K562 (cell line): Measurements from ENCODE around the gene FBN3. TPM values are rescaled to one million over a fixed set of nuclear protein-coding genes. Genes with fewer than 3 reads are reported as not detected.

Experiments
- ATAC-seq: fragments of 200-7000 bp; cut with Tn5 transposase; 3 replicates; pipeline ENCODE4 v1.9.1; 2020; ENCODE audit warnings: moderate library complexity
- BruUV-seq: library from RNA; stranded (reverse); fragments of 400-500 nt; replicated peaks from 2 replicates; lab custom pipeline; 2021; lab: Mats Ljungman, UMichigan
- CTCF ChIA-PET: fragments of 300-600 bp; formaldehyde crosslinking; extraction: SDS; loops from one replicate; lab custom pipeline; 2021; ENCODE audit warnings: low intra/inter-chr PET ratio; lab: Yijun Ruan, JAX
- POLR2A ChIA-PET: fragments of 300-600, 350-650 bp; sonication (Branson Sonifier 250); formaldehyde crosslinking; extraction: SDS; loops from one replicate; lab custom pipeline; 2021; ENCODE audit warnings: antibody characterized with exemption, inconsistent platforms; lab: Yijun Ruan, JAX
- DNase-seq, 4 experiments: peaks; one replicate each; pipeline versions ENCODE4 v3.0.0 to v3.0.0-alpha.2; 2011 to 2018; ENCODE audit warnings: low spot score in 3 of 4, mixed read lengths in 3 of 4; ENCODE audit errors: extremely low read depth in 1 of 4
- FAIRE-seq: peaks from 2 replicates; lab custom pipeline; 2011; peaks lifted over from hg19 to GRCh38; lab: Jason Lieb, UNC
- H2AFZ ChIP-seq: 2 replicates; pipeline ENCODE4 v1.6.0; 2011; ENCODE audit warnings: low read depth, low read length, control low read depth, inconsistent platforms
- H3K27ac ChIP-seq: fragments of 200-600 bp; 3 replicates; pipeline ENCODE4 v1.8.0; 2011; ENCODE audit warnings: low read depth, mild to moderate bottlenecking, control low read depth, inconsistent platforms, low read length, moderate library complexity, mixed read lengths; ENCODE audit errors: extremely low read depth
- H3K27me3 ChIP-seq, 2 experiments: fragments of 300-600 bp in 1 of 2; 2 replicates in 1 of 2; 3 replicates in 1 of 2; pipeline versions ENCODE4 v1.6.0 to v1.8.0; 2011; ENCODE audit warnings: inconsistent platforms in 2 of 2, low read length in 2 of 2, mild to moderate bottlenecking in 1 of 2, mixed read lengths in 1 of 2, moderate library complexity in 1 of 2; ENCODE audit not compliant: control insufficient read depth in 2 of 2, insufficient read depth in 2 of 2
- H3K36me3 ChIP-seq: fragments of 300-600 bp; 3 replicates; pipeline ENCODE4 v1.8.0; 2011; ENCODE audit warnings: mild to moderate bottlenecking, low read length, inconsistent platforms; ENCODE audit not compliant: control insufficient read depth, insufficient read depth
- H3K4me1 ChIP-seq, 2 experiments: fragments of 200-600 bp in 1 of 2; replicated peaks in 1 of 2; 2 replicates in 1 of 2; 3 replicates in 1 of 2; pipeline versions ENCODE4 v1.5.1 to v1.8.0; 2011; ENCODE audit warnings: inconsistent platforms in 2 of 2, low read length in 2 of 2, mild to moderate bottlenecking in 1 of 2, mixed read lengths in 1 of 2, moderate library complexity in 1 of 2; ENCODE audit not compliant: control insufficient read depth in 2 of 2, insufficient read depth in 2 of 2
- H3K4me2 ChIP-seq: 2 replicates; pipeline ENCODE4 v1.6.1; 2011; ENCODE audit warnings: low read length, control low read depth, inconsistent platforms, mixed read lengths; ENCODE audit not compliant: insufficient read depth
- H3K4me3 ChIP-seq: fragments of 200-600 bp; sonication (generic), shearing (Covaris generic); 2 replicates; pipeline ENCODE4 v1.5.1; 2016; ENCODE audit warnings: control low read depth, inconsistent platforms
- H3K79me2 ChIP-seq: fragments of 200-600 bp; 3 replicates; pipeline ENCODE4 v1.8.0; 2011; ENCODE audit warnings: low read length, inconsistent platforms; ENCODE audit not compliant: control insufficient read depth, insufficient read depth
- H3K9ac ChIP-seq, 2 experiments: 2 replicates each; pipeline versions ENCODE4 v1.6.0 to v1.6.1; 2011; ENCODE audit warnings: low read depth in 2 of 2, low read length in 2 of 2, control low read depth in 1 of 2, inconsistent platforms in 1 of 2, mild to moderate bottlenecking in 1 of 2, mixed read lengths in 1 of 2; ENCODE audit not compliant: insufficient read depth in 1 of 2
- H3K9me1 ChIP-seq: one replicate; pipeline ENCODE4 v1.6.0; 2011; ENCODE audit warnings: inconsistent platforms, mild to moderate bottlenecking, low read length, moderate library complexity; ENCODE audit not compliant: control insufficient read depth, insufficient read depth
- H3K9me3 ChIP-seq: replicated peaks from 2 replicates; pipeline ENCODE4 v1.5.1; 2011; ENCODE audit warnings: low read depth, low read length, inconsistent platforms; ENCODE audit not compliant: control insufficient read depth, insufficient read depth
- H4K20me1 ChIP-seq: replicated peaks from 2 replicates; pipeline ENCODE4 v1.6.1; 2011; ENCODE audit warnings: low read length, inconsistent platforms, mixed read lengths; ENCODE audit not compliant: control insufficient read depth, insufficient read depth
- E2F8 ChIP-seq: fragments of 450-650 bp; IDR thresholded peaks from 2 replicates; pipeline ENCODE4 v1.7.1; 2018; ENCODE audit warnings: mild to moderate bottlenecking, low read depth; ENCODE audit not compliant: partially characterized antibody
- EGR1 ChIP-seq: fragments of 450-650 bp; conservative IDR thresholded peaks from 2 replicates; pipeline ENCODE4 v1.6.1; 2017; ENCODE audit warnings: mild to moderate bottlenecking
- MBD2 ChIP-seq: sonication (generic); IDR thresholded peaks from 2 replicates; pipeline ENCODE4 v1.6.1; 2016; ENCODE audit warnings: low read depth, borderline replicate concordance
- SRF ChIP-seq, 2 experiments: fragments of 250-450, 450-650 bp in 1 of 2; sonication (Bioruptor Pico) in 1 of 2; sonication (generic) in 1 of 2; formaldehyde crosslinking; IDR thresholded peaks; 2 replicates each; pipeline versions ENCODE4 v1.5.0 to v1.5.1; 2020 to 2022; ENCODE audit warnings: mild to moderate bottlenecking in 1 of 2, missing genetic modification reagents in 1 of 2
- ZNF277 ChIP-seq: fragments of 250-450 bp; sonication (Bioruptor Pico); IDR thresholded peaks from 2 replicates; pipeline ENCODE4 v1.8.0; 2022; ENCODE audit warnings: inconsistent platforms, mild to moderate bottlenecking, moderate library complexity, borderline replicate concordance
- WGBS: fragments of 100-300 bp; shearing (Covaris generic); methylation state at CpG from one replicate; pipeline ENCODE4 v1.1.6; 2016; ENCODE audit warnings: low coverage, mixed read lengths; ENCODE audit not compliant: insufficient coverage; ENCODE audit errors: missing lambda C conversion rate; 5-methylcytosine and 5-hydroxymethylcytosine counted together
- in situ Hi-C: fragments of 300-500 bp; cut with MboI; formaldehyde crosslinking; loops from 4 replicates; pipeline ENCODE4 v1.15.0; 2018; ENCODE audit warnings: inconsistent platforms, mixed read lengths
- intact Hi-C: fragments of 100-400 bp; cut with micrococcal nuclease; formaldehyde crosslinking; loops from 2 replicates; pipeline ENCODE4 v1.14.2; 2022
- polyA plus RNA-seq, 8 experiments: library from polyadenylated mRNA; depleted of rRNA in 4 of 8; stranded (reverse) in 5 of 8; unstranded in 3 of 8; fragments of >200 nt; fragmentation: Nextera tagmentation in 2 of 8; fragmentation: Illumina TruSeq in 1 of 8; extraction: Ambion mirVana in 2 of 8; extraction: Trizol in 1 of 8; gene quantifications; 2 replicates each; pipeline versions ENCODE4 v1.2.1 to v1.2.3, GENCODE V29; 2011 to 2014; ENCODE audit warnings: inconsistent platforms in 1 of 8, missing spikeins in 1 of 8
- total RNA-seq, 7 experiments: library from RNA; depleted of rRNA in 6 of 7; stranded (reverse); fragments of >200 nt in 6 of 7; fragmentation: Illumina TruSeq in 2 of 7; extraction: Trizol in 2 of 7; gene quantifications; 2 replicates each; pipeline versions ENCODE4 v1.2.1 to v1.2.3, GENCODE V29; 2011 to 2021; ENCODE audit warnings: low replicate concordance in 1 of 7

FBN3 gene
- total and polyA plus RNA-seq, 9 of the 15 experiments (the other 6 are each of a cell fraction or from before 2014, with no cell fraction given), result under 0.01 to 0.29 (median 0.01) TPM; not detected in 4

GRCh38 chr19:8141726-8142512, 7.5 kb downstream of the FBN3 start:
- POLR2A ChIA-PET, result interaction anchor here (0.5 to 0.7 kb wide), 2 partner anchors 159 to 197 kb away, joined by 3 read pairs; no protein-coding TSS in a partner anchor

More at GRCh38 chr19:8141726-8142512, 7.5 kb downstream of the FBN3 start:
- FAIRE-seq (no peak), ATAC-seq (no peak), DNase-seq (no peak)
- Histone ChIP-seq H3K9me3 (no peaks in the 10 kb centered on the region), H3K9ac (0 out of 4 replicates have a peak overlapping the region, but pooled peaks of 1 of the 2 experiments have one; percentile 16), H3K9me1 (no peaks in the 10 kb centered on the region), H3K36me3 (no peaks in the 10 kb centered on the region), H3K4me3 (no peak overlapping the region), H3K4me1 (peaks cover 2 to 22% of the 10 kb centered on the region in 2 experiments; a peak in 3 of 5 replicates), H2AFZ (no peak overlapping the region), H3K27ac (no peak overlapping the region), H3K79me2 (no peaks in the 10 kb centered on the region), H3K4me2 (no peak overlapping the region), H4K20me1 (no peaks in the 10 kb centered on the region; the same call in 1 of the 2 replicates), H3K27me3 (peaks cover 12 to 38% of the 10 kb centered on the region in 2 experiments)
- in situ Hi-C loops (no loop called here), intact Hi-C loops (loop anchor here (5.0 kb wide), 1 partner anchor 55 kb away; no protein-coding TSS in a partner anchor)
- TF ChIP-seq E2F8, result no peak
- TF ChIP-seq EGR1, result no peak
- TF ChIP-seq MBD2, result no peak
- TF ChIP-seq SRF (CRISPR knock-in tag; IDR thresholded peaks at IDR 0.05), result no peak
- no peak for TF ChIP-seq ZNF277 (CRISPR knock-in tag)
- BruUV-seq, result no TSS peak
- CTCF ChIA-PET, result no interaction called here
- 31% methylated on average over 21 of the region's 21 CpGs for WGBS
